ENCODE measurements around the gene AGAP2.
A peak's percentile ranks its signal among the peaks of the same experiment; 100 is the strongest.

Gene AGAP2

GRCh38 chr12:57782608-57783465 lies 44.3 kb upstream of the AGAP2 start, which contains the start of gene TSFM (continued):
- TF ChIP-seq ZNF112 (tag by site-specific recombination; IDR thresholded peaks at IDR 0.05) = no peak
- TF ChIP-seq ZNF335 (tag by site-specific recombination; conservative IDR thresholded peaks at IDR 0.05) = peak; percentile 89
- no peak for TF ChIP-seq ZNF488 (tag by site-specific recombination; IDR thresholded peaks at IDR 0.05)
- no peak for TF ChIP-seq ZNF221 (tag by site-specific recombination; IDR thresholded peaks at IDR 0.05; ENCODE audit: borderline replicate concordance)
- TF ChIP-seq OVOL3 (tag by site-specific recombination; IDR thresholded peaks at IDR 0.05) = peak; percentile 91
- TF ChIP-seq, protein P1, sequence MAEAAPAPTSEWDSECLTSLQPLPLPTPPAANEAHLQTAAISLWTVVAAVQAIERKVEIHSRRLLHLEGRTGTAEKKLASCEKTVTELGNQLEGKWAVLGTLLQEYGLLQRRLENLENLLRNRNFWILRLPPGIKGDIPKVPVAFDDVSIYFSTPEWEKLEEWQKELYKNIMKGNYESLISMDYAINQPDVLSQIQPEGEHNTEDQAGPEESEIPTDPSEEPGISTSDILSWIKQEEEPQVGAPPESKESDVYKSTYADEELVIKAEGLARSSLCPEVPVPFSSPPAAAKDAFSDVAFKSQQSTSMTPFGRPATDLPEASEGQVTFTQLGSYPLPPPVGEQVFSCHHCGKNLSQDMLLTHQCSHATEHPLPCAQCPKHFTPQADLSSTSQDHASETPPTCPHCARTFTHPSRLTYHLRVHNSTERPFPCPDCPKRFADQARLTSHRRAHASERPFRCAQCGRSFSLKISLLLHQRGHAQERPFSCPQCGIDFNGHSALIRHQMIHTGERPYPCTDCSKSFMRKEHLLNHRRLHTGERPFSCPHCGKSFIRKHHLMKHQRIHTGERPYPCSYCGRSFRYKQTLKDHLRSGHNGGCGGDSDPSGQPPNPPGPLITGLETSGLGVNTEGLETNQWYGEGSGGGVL (tag by site-specific recombination; IDR thresholded peaks at IDR 0.05) = peak; percentile 48
- peak; percentile 72; the same call in 1 of the 2 replicates for TF ChIP-seq YY1 (tag by site-specific recombination; IDR thresholded peaks at IDR 0.05)
- TF ChIP-seq ZNF239 (tag by site-specific recombination; IDR thresholded peaks at IDR 0.05) = peak; percentile 86
- TF ChIP-seq, protein P2, sequence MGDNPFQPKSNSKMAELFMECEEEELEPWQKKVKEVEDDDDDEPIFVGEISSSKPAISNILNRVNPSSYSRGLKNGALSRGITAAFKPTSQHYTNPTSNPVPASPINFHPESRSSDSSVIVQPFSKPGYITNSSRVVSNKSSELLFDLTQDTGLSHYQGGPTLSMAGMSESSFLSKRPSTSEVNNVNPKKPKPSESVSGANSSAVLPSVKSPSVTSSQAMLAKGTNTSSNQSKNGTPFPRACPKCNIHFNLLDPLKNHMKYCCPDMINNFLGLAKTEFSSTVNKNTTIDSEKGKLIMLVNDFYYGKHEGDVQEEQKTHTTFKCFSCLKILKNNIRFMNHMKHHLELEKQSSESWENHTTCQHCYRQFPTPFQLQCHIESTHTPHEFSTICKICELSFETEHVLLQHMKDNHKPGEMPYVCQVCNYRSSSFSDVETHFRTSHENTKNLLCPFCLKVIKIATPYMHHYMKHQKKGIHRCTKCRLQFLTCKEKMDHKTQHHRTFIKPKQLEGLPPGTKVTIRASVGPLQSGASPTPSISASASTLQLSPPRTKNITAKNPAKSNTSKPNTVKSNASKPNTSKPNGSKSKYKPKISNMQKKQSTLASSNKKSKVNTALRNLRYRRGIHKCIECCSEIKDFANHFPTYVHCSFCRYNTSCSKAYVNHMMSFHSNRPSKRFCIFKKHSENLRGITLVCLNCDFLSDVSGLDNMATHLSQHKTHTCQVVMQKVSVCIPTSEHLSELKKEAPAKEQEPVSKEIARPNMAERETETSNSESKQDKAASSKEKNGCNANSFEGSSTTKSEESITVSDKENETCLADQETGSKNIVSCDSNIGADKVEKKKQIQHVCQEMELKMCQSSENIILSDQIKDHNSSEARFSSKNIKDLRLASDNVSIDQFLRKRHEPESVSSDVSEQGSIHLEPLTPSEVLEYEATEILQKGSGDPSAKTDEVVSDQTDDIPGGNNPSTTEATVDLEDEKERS (tag by site-specific recombination; IDR thresholded peaks at IDR 0.05) = peak; percentile 78; the same call in 1 of the 2 replicates
- peak; percentile 48; the same call in 1 of the 2 replicates for TF ChIP-seq ZNF837 (tag by site-specific recombination; IDR thresholded peaks at IDR 0.05)
- TF ChIP-seq ZNF549 (tag by site-specific recombination; IDR thresholded peaks at IDR 0.05) = no peak
- no peak for TF ChIP-seq ZFP3 (tag by site-specific recombination; IDR thresholded peaks at IDR 0.05; ENCODE audit: low read depth)
- no peak for TF ChIP-seq SETDB1 (IDR thresholded peaks at IDR 0.05; ENCODE audit: insufficient read length, low read length)
- no peak for TF ChIP-seq ZNF202 (tag by site-specific recombination; IDR thresholded peaks at IDR 0.05; ENCODE audit: borderline replicate concordance)
- no peak for TF ChIP-seq ZNF747 (tag by site-specific recombination; IDR thresholded peaks at IDR 0.05)
- no peak for TF ChIP-seq ZNF571 (tag by site-specific recombination; IDR thresholded peaks at IDR 0.05)
- no peak for TF ChIP-seq ZNF776 (tag by site-specific recombination; IDR thresholded peaks at IDR 0.05; ENCODE audit: borderline replicate concordance)
- TF ChIP-seq ZNF146 (tag by site-specific recombination; IDR thresholded peaks at IDR 0.05) = peak; percentile 4; the same call in 1 of the 2 replicates
- 0 out of 2 replicates have a peak, but pooled peaks have one; percentile 47 for TF ChIP-seq ZNF416 (tag by site-specific recombination; IDR thresholded peaks at IDR 0.05)
- TF ChIP-seq, protein P3, sequence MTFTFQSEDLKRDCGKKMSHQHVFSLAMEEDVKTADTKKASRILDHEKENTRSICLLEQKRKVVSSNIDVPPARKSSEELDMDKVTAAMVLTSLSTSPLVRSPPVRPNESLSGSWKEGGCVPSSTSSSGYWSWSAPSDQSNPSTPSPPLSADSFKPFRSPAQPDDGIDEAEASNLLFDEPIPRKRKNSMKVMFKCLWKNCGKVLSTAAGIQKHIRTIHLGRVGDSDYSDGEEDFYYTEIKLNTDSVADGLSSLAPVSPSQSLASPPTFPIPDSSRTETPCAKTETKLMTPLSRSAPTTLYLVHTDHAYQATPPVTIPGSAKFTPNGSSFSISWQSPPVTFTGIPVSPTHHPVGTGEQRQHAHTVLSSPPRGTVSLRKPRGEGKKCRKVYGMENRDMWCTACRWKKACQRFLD (tag by site-specific recombination; IDR thresholded peaks at IDR 0.05) = no peak
- no peak for TF ChIP-seq BCL11A (tag by site-specific recombination; IDR thresholded peaks at IDR 0.05; ENCODE audit: low read depth)
- TF ChIP-seq ZNF664 (tag by site-specific recombination; IDR thresholded peaks at IDR 0.05) = peak; percentile 62; the same call in 1 of the 2 replicates
- peak; percentile 93 for TF ChIP-seq SP7 (tag by site-specific recombination; IDR thresholded peaks at IDR 0.05)
- TF ChIP-seq ZNF133 (tag by site-specific recombination; IDR thresholded peaks at IDR 0.05) = 0 out of 2 replicates have a peak, but pooled peaks have one; percentile 26
- TF ChIP-seq PRDM6 (tag by site-specific recombination; IDR thresholded peaks at IDR 0.05) = no peak
- TF ChIP-seq ZNF791 (tag by site-specific recombination; IDR thresholded peaks at IDR 0.05) = no peak
- TF ChIP-seq ZNF155 (tag by site-specific recombination; IDR thresholded peaks at IDR 0.05) = no peak
- TF ChIP-seq, protein P4, sequence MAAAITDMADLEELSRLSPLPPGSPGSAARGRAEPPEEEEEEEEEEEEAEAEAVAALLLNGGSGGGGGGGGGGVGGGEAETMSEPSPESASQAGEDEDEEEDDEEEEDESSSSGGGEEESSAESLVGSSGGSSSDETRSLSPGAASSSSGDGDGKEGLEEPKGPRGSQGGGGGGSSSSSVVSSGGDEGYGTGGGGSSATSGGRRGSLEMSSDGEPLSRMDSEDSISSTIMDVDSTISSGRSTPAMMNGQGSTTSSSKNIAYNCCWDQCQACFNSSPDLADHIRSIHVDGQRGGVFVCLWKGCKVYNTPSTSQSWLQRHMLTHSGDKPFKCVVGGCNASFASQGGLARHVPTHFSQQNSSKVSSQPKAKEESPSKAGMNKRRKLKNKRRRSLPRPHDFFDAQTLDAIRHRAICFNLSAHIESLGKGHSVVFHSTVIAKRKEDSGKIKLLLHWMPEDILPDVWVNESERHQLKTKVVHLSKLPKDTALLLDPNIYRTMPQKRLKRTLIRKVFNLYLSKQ (tag by site-specific recombination; IDR thresholded peaks at IDR 0.05; ENCODE audit: borderline replicate concordance) = peak; percentile 64; the same call in 1 of the 2 replicates
- TF ChIP-seq SCRT2 (tag by site-specific recombination; IDR thresholded peaks at IDR 0.05) = peak; percentile 39; the same call in 1 of the 2 replicates
- peak; percentile 61; the same call in 1 of the 2 replicates for TF ChIP-seq KLF9 (tag by site-specific recombination; IDR thresholded peaks at IDR 0.05; ENCODE audit: low read depth)
